K562 (cell line): ENCODE results near the gene SLX4IP. TPM values are rescaled to one million over a fixed set of nuclear protein-coding genes. Genes with fewer than 3 reads are reported as not detected.
A peak's percentile ranks its signal among the peaks of the same experiment; 100 is the strongest.

Source experiments
- ATAC-seq: fragments of 200-7000 bp; cut with Tn5 transposase; 3 replicates; pipeline ENCODE4 v1.9.1; 2020; ENCODE audit warnings: moderate library complexity
- BruUV-seq: library from RNA; stranded (reverse); fragments of 400-500 nt; replicated peaks from 2 replicates; lab custom pipeline; 2021; lab: Mats Ljungman, UMichigan
- CTCF ChIA-PET: fragments of 300-600 bp; formaldehyde crosslinking; extraction: SDS; loops from one replicate; lab custom pipeline; 2021; ENCODE audit warnings: low intra/inter-chr PET ratio; lab: Yijun Ruan, JAX
- POLR2A ChIA-PET: fragments of 300-600, 350-650 bp; sonication (Branson Sonifier 250); formaldehyde crosslinking; extraction: SDS; loops from one replicate; lab custom pipeline; 2021; ENCODE audit warnings: antibody characterized with exemption, inconsistent platforms; lab: Yijun Ruan, JAX
- DNase-seq, 4 experiments: peaks; one replicate each; pipeline versions ENCODE4 v3.0.0 to v3.0.0-alpha.2; 2011 to 2018; ENCODE audit warnings: low spot score in 3 of 4, mixed read lengths in 3 of 4; ENCODE audit errors: extremely low read depth in 1 of 4
- FAIRE-seq: peaks from 2 replicates; lab custom pipeline; 2011; peaks lifted over from hg19 to GRCh38; lab: Jason Lieb, UNC
- H2AFZ ChIP-seq: 2 replicates; pipeline ENCODE4 v1.6.0; 2011; ENCODE audit warnings: low read depth, low read length, control low read depth, inconsistent platforms
- H3K27ac ChIP-seq: fragments of 200-600 bp; 3 replicates; pipeline ENCODE4 v1.8.0; 2011; ENCODE audit warnings: low read depth, mild to moderate bottlenecking, control low read depth, inconsistent platforms, low read length, moderate library complexity, mixed read lengths; ENCODE audit errors: extremely low read depth
- H3K27me3 ChIP-seq, 2 experiments: fragments of 300-600 bp in 1 of 2; 2 replicates in 1 of 2; 3 replicates in 1 of 2; pipeline versions ENCODE4 v1.6.0 to v1.8.0; 2011; ENCODE audit warnings: inconsistent platforms in 2 of 2, low read length in 2 of 2, mild to moderate bottlenecking in 1 of 2, mixed read lengths in 1 of 2, moderate library complexity in 1 of 2; ENCODE audit not compliant: control insufficient read depth in 2 of 2, insufficient read depth in 2 of 2
- H3K36me3 ChIP-seq: fragments of 300-600 bp; 3 replicates; pipeline ENCODE4 v1.8.0; 2011; ENCODE audit warnings: mild to moderate bottlenecking, low read length, inconsistent platforms; ENCODE audit not compliant: control insufficient read depth, insufficient read depth
- H3K4me1 ChIP-seq, 2 experiments: fragments of 200-600 bp in 1 of 2; replicated peaks in 1 of 2; 2 replicates in 1 of 2; 3 replicates in 1 of 2; pipeline versions ENCODE4 v1.5.1 to v1.8.0; 2011; ENCODE audit warnings: inconsistent platforms in 2 of 2, low read length in 2 of 2, mild to moderate bottlenecking in 1 of 2, mixed read lengths in 1 of 2, moderate library complexity in 1 of 2; ENCODE audit not compliant: control insufficient read depth in 2 of 2, insufficient read depth in 2 of 2
- H3K4me2 ChIP-seq: 2 replicates; pipeline ENCODE4 v1.6.1; 2011; ENCODE audit warnings: low read length, control low read depth, inconsistent platforms, mixed read lengths; ENCODE audit not compliant: insufficient read depth
- H3K4me3 ChIP-seq: fragments of 200-600 bp; sonication (generic), shearing (Covaris generic); 2 replicates; pipeline ENCODE4 v1.5.1; 2016; ENCODE audit warnings: control low read depth, inconsistent platforms
- H3K79me2 ChIP-seq: fragments of 200-600 bp; 3 replicates; pipeline ENCODE4 v1.8.0; 2011; ENCODE audit warnings: low read length, inconsistent platforms; ENCODE audit not compliant: control insufficient read depth, insufficient read depth
- H3K9ac ChIP-seq, 2 experiments: 2 replicates each; pipeline versions ENCODE4 v1.6.0 to v1.6.1; 2011; ENCODE audit warnings: low read depth in 2 of 2, low read length in 2 of 2, control low read depth in 1 of 2, inconsistent platforms in 1 of 2, mild to moderate bottlenecking in 1 of 2, mixed read lengths in 1 of 2; ENCODE audit not compliant: insufficient read depth in 1 of 2
- H3K9me1 ChIP-seq: one replicate; pipeline ENCODE4 v1.6.0; 2011; ENCODE audit warnings: inconsistent platforms, mild to moderate bottlenecking, low read length, moderate library complexity; ENCODE audit not compliant: control insufficient read depth, insufficient read depth
- H3K9me3 ChIP-seq: replicated peaks from 2 replicates; pipeline ENCODE4 v1.5.1; 2011; ENCODE audit warnings: low read depth, low read length, inconsistent platforms; ENCODE audit not compliant: control insufficient read depth, insufficient read depth
- H4K20me1 ChIP-seq: replicated peaks from 2 replicates; pipeline ENCODE4 v1.6.1; 2011; ENCODE audit warnings: low read length, inconsistent platforms, mixed read lengths; ENCODE audit not compliant: control insufficient read depth, insufficient read depth
- CBX3 ChIP-seq, 2 experiments: IDR thresholded peaks; 1 replicate in 1 of 2; 2 replicates in 1 of 2; pipeline ENCODE4 v1.6.1; 2012; ENCODE audit warnings: inconsistent platforms in 2 of 2, low read length in 2 of 2, borderline replicate concordance in 1 of 2, control low read depth in 1 of 2
- ERF ChIP-seq: fragments of 450-650 bp; formaldehyde crosslinking; IDR thresholded peaks from 2 replicates; pipeline ENCODE4 v1.4.0; 2020; ENCODE audit warnings: mild to moderate bottlenecking, mixed read lengths
- FOXJ3 ChIP-seq: sonication (generic); formaldehyde crosslinking; IDR thresholded peaks from 2 replicates; pipeline ENCODE4 v1.4.0; 2020; ENCODE audit warnings: mild to moderate bottlenecking, missing genetic modification reagents
- JUNB ChIP-seq: fragments of 450-650 bp; formaldehyde crosslinking; conservative IDR thresholded peaks from 2 replicates; pipeline ENCODE4 v1.4.0; 2020; ENCODE audit warnings: mild to moderate bottlenecking
- POLR2AphosphoS2 ChIP-seq: IDR thresholded peaks from 2 replicates; pipeline ENCODE4 v1.6.1; 2012; ENCODE audit warnings: low read length, improper control_type of control experiment
- RAD21 ChIP-seq, 2 experiments: fragments of 250-450 bp in 1 of 2; fragments of 450-650 bp in 1 of 2; sonication (Bioruptor Pico) in 1 of 2; formaldehyde crosslinking in 1 of 2; IDR thresholded peaks in 1 of 2; conservative IDR thresholded peaks in 1 of 2; 2 replicates each; pipeline versions ENCODE4 v1.4.0 to v1.8.0; 2020 to 2022; ENCODE audit warnings: mild to moderate bottlenecking in 2 of 2, moderate library complexity in 1 of 2
- REST ChIP-seq, 2 experiments: fragments of 450-650 bp; formaldehyde crosslinking in 1 of 2; IDR thresholded peaks; 2 replicates each; pipeline versions ENCODE4 v1.4.0 to v1.6.1; 2014 to 2020; ENCODE audit warnings: mild to moderate bottlenecking in 2 of 2, borderline replicate concordance in 1 of 2, low read depth in 1 of 2
- SMC3 ChIP-seq: conservative IDR thresholded peaks from 2 replicates; pipeline ENCODE4 v1.6.1; 2011; ENCODE audit warnings: low read depth, low read length, improper control_type of control experiment; ENCODE audit not compliant: insufficient read depth
- TARDBP ChIP-seq: fragments of 450-650 bp; IDR thresholded peaks from 2 replicates; pipeline ENCODE4 v1.6.1; 2016
- TBL1XR1 ChIP-seq, 2 experiments: IDR thresholded peaks; 2 replicates each; pipeline ENCODE4 v1.6.1; 2012; ENCODE audit warnings: improper control_type of control experiment in 2 of 2, low read length in 2 of 2, mild to moderate bottlenecking in 1 of 2
- ZNF280A ChIP-seq: fragments of 450-650 bp; IDR thresholded peaks from 2 replicates; pipeline ENCODE4 v1.6.1; 2018; ENCODE audit warnings: mild to moderate bottlenecking, low read depth; ENCODE audit not compliant: partially characterized antibody
- ZNF3 ChIP-seq: fragments of 250-450 bp; sonication (Bioruptor Pico); IDR thresholded peaks from 2 replicates; pipeline ENCODE4 v1.5.0; 2021; ENCODE audit warnings: mild to moderate bottlenecking, moderate library complexity
- ZNF699 ChIP-seq: fragments of 250-450 bp; sonication (Bioruptor Pico); IDR thresholded peaks from 2 replicates; pipeline ENCODE4 v1.8.0; 2021; ENCODE audit warnings: mild to moderate bottlenecking, moderate library complexity; ENCODE audit not compliant: insufficient replicate concordance
- WGBS: fragments of 100-300 bp; shearing (Covaris generic); methylation state at CpG from one replicate; pipeline ENCODE4 v1.1.6; 2016; ENCODE audit warnings: low coverage, mixed read lengths; ENCODE audit not compliant: insufficient coverage; ENCODE audit errors: missing lambda C conversion rate; 5-methylcytosine and 5-hydroxymethylcytosine counted together
- in situ Hi-C: fragments of 300-500 bp; cut with MboI; formaldehyde crosslinking; loops from 4 replicates; pipeline ENCODE4 v1.15.0; 2018; ENCODE audit warnings: inconsistent platforms, mixed read lengths
- intact Hi-C: fragments of 100-400 bp; cut with micrococcal nuclease; formaldehyde crosslinking; loops from 2 replicates; pipeline ENCODE4 v1.14.2; 2022
- polyA plus RNA-seq, 8 experiments: library from polyadenylated mRNA; depleted of rRNA in 4 of 8; stranded (reverse) in 5 of 8; unstranded in 3 of 8; fragments of >200 nt; fragmentation: Nextera tagmentation in 2 of 8; fragmentation: Illumina TruSeq in 1 of 8; extraction: Ambion mirVana in 2 of 8; extraction: Trizol in 1 of 8; gene quantifications; 2 replicates each; pipeline versions ENCODE4 v1.2.1 to v1.2.3, GENCODE V29; 2011 to 2014; ENCODE audit warnings: inconsistent platforms in 1 of 8, missing spikeins in 1 of 8
- total RNA-seq, 7 experiments: library from RNA; depleted of rRNA in 6 of 7; stranded (reverse); fragments of >200 nt in 6 of 7; fragmentation: Illumina TruSeq in 2 of 7; extraction: Trizol in 2 of 7; gene quantifications; 2 replicates each; pipeline versions ENCODE4 v1.2.1 to v1.2.3, GENCODE V29; 2011 to 2021; ENCODE audit warnings: low replicate concordance in 1 of 7

SLX4IP gene
- total and polyA plus RNA-seq, 9 of the 15 experiments (the other 6 are each of a cell fraction or from before 2014, with no cell fraction given) = 1.5 to 5.9 (median 3.5) TPM

GRCh38 chr20:10536531-10536930 lies 101.4 kb downstream of the SLX4IP start:
- whole genome bisulfite sequencing = 18% methylated on average over 3 of the region's 4 CpGs
- no peak overlapping the region for H3K27ac ChIP-seq
- no peak for FAIRE-seq
- intact Hi-C loops (loop anchor here (5.0 kb wide), 1 partner anchor 69 kb away; no protein-coding TSS in a partner anchor), in situ Hi-C loops (no loop called here)
- H3K9ac ChIP-seq = no peak overlapping the region
- DNase-seq = no peak
- no peaks in the 10 kb centered on the region for H3K79me2 ChIP-seq
- no peaks in the 10 kb centered on the region for H3K27me3 ChIP-seq
- H3K9me3 ChIP-seq = no peaks in the 10 kb centered on the region
- H3K4me2 ChIP-seq = no peak overlapping the region
- H3K4me3 ChIP-seq = no peak overlapping the region
- no peaks in the 10 kb centered on the region for H4K20me1 ChIP-seq
- CTCF ChIA-PET = interaction anchor here (1.2 kb wide), 1 partner anchor 67 kb away, joined by 4 read pairs; no protein-coding TSS in a partner anchor
- no peaks in the 10 kb centered on the region for H3K9me1 ChIP-seq
- POLR2A ChIA-PET = no interaction called here
- H3K36me3 ChIP-seq = no peaks in the 10 kb centered on the region
- no peak for ATAC-seq
- H2AFZ ChIP-seq = no peak overlapping the region
- BruUV-seq = no TSS peak
- no peaks in the 10 kb centered on the region; a peak in 1 of 5 replicates for H3K4me1 ChIP-seq
- TF ChIP-seq RAD21 (CRISPR knock-in tag; conservative IDR thresholded peaks at IDR 0.05 in 1 of 2, IDR thresholded peaks at IDR 0.05 in 1 of 2) (peak; percentile 28 to 50; a peak in 3 of 4 replicates), TBL1XR1 (IDR thresholded peaks at IDR 0.05; ENCODE audit: low read length in 2 of 2) (no peak), REST (IDR thresholded peaks at IDR 0.05; ENCODE audit: borderline replicate concordance) (peak; percentile 15; the same call in 1 of the 2 replicates), REST (CRISPR knock-in tag; IDR thresholded peaks at IDR 0.05; ENCODE audit: low read depth) (no peak), JUNB (CRISPR knock-in tag) (no peak), ZNF280A (no peak), ERF (CRISPR knock-in tag) (no peak), TARDBP (no peak), ZNF3 (CRISPR knock-in tag) (no peak), FOXJ3 (no peak), POLR2AphosphoS2 (no peak), CBX3 (IDR thresholded peaks at IDR 0.05; ENCODE audit: borderline replicate concordance in 1 of 2, low read length in 2 of 2) (no peak), SMC3 (0 out of 2 replicates have a peak, but pooled peaks have one; percentile 16), ZNF699 (CRISPR knock-in tag) (no peak)
